Measurements from ENCODE around the gene GAS5.

GRCh38 chr1:173900992-173901391 lies 33.2 kb upstream of the GAS5 start:
- TF ChIP-seq YY1 (IDR thresholded peaks at IDR 0.05; ENCODE audit: low read depth, low read length) (no peak), SIX5 (IDR thresholded peaks at IDR 0.05; ENCODE audit: low read depth, low read length, severe bottlenecking) (no peak), CBX3 (IDR thresholded peaks at IDR 0.05; ENCODE audit: borderline replicate concordance, low read depth) (no peak), REST (IDR thresholded peaks at IDR 0.05; ENCODE audit: low read depth, low read length) (no peak)

Measured in GM12878 (cell line).